HepG2 (cell line): ENCODE data around the gene LAMA5. TPM values are rescaled to one million over a fixed set of nuclear protein-coding genes. Genes with fewer than 3 reads are reported as not detected.
A peak's percentile ranks its signal among the peaks of the same experiment; 100 is the strongest.

ENCODE experiments used
- ATF3 ChIP-seq: sonication (generic); formaldehyde crosslinking; IDR thresholded peaks from 2 replicates; pipeline ENCODE4 v1.4.0; 2020; ENCODE audit warnings: missing genetic modification reagents
- BATF2 ChIP-seq: sonication (generic); formaldehyde crosslinking; IDR thresholded peaks from 2 replicates; pipeline ENCODE4 v1.8.0; 2022; ENCODE audit warnings: mild to moderate bottlenecking, missing genetic modification reagents, moderate library complexity
- CBX5 ChIP-seq: sonication (generic); formaldehyde crosslinking; IDR thresholded peaks from 2 replicates; pipeline ENCODE4 v1.4.0; 2020; ENCODE audit warnings: missing genetic modification reagents, borderline replicate concordance
- CSRNP1 ChIP-seq: sonication (generic); formaldehyde crosslinking; IDR thresholded peaks from 2 replicates; pipeline ENCODE4 v1.8.1; 2023; ENCODE audit warnings: mild to moderate bottlenecking, missing genetic modification reagents
- EP300 ChIP-seq, 3 experiments: sonication (generic) in 1 of 3; formaldehyde crosslinking in 1 of 3; IDR thresholded peaks; 2 replicates each; pipeline versions ENCODE4 v1.5.1 to v1.6.1; 2011 to 2020; ENCODE audit warnings: low read depth in 2 of 3, low read length in 2 of 3, borderline replicate concordance in 1 of 3, improper control_type of control experiment in 1 of 3, mild to moderate bottlenecking in 1 of 3, missing genetic modification reagents in 1 of 3, moderate library complexity in 1 of 3
- KLF11 ChIP-seq: IDR thresholded peaks from 2 replicates; pipeline ENCODE4 v1.6.1; 2016; ENCODE audit warnings: missing compliant biosample characterization
- KLF12 ChIP-seq: sonication (generic); formaldehyde crosslinking; IDR thresholded peaks from 2 replicates; pipeline ENCODE4 v1.4.0; 2020; ENCODE audit warnings: missing genetic modification reagents, borderline replicate concordance
- MTF1 ChIP-seq: sonication (generic); formaldehyde crosslinking; IDR thresholded peaks from 2 replicates; pipeline ENCODE4 v1.5.0; 2020; ENCODE audit warnings: missing genetic modification reagents
- RARA ChIP-seq: IDR thresholded peaks from 2 replicates; pipeline ENCODE4 v1.6.1; 2016; ENCODE audit warnings: missing genetic modification reagents, missing compliant biosample characterization
- RFX1 ChIP-seq: fragments of 450-650 bp; IDR thresholded peaks from 2 replicates; pipeline ENCODE4 v1.6.1; 2017
- ZBTB37 ChIP-seq: sonication (generic); formaldehyde crosslinking; IDR thresholded peaks from 2 replicates; pipeline ENCODE4 v1.4.0; 2020; ENCODE audit warnings: mild to moderate bottlenecking, missing genetic modification reagents
- ZNF33A ChIP-seq: sonication (generic); formaldehyde crosslinking; IDR thresholded peaks from 2 replicates; pipeline ENCODE4 v1.5.1; 2020; ENCODE audit warnings: missing genetic modification reagents, mild to moderate bottlenecking, moderate library complexity, borderline replicate concordance
- ZNF552 ChIP-seq: sonication (generic); formaldehyde crosslinking; IDR thresholded peaks from 2 replicates; pipeline ENCODE4 v1.9.0; 2022; ENCODE audit warnings: missing genetic modification reagents, mild to moderate bottlenecking, borderline replicate concordance
- ZNF558 ChIP-seq: sonication (generic); formaldehyde crosslinking; IDR thresholded peaks from 2 replicates; pipeline ENCODE4 v1.9.0; 2022; ENCODE audit warnings: mild to moderate bottlenecking, missing genetic modification reagents, borderline replicate concordance
- polyA plus RNA-seq, 8 experiments: library from polyadenylated mRNA; depleted of rRNA in 3 of 8; stranded (reverse) in 7 of 8; unstranded in 1 of 8; fragments of >200 nt; fragmentation: Illumina TruSeq in 4 of 8; extraction: Trizol in 4 of 8; gene quantifications; 2 replicates each; pipeline versions ENCODE4 v1.2.1 to v1.2.3, GENCODE V29; 2011 to 2016; ENCODE audit warnings: low read depth in 4 of 8, missing spikeins in 1 of 8, mixed read lengths in 1 of 8; ENCODE audit not compliant: insufficient read depth in 1 of 8
- total RNA-seq, 5 experiments: library from RNA; depleted of rRNA; stranded (reverse); fragments of >200 nt; fragmentation: Illumina TruSeq; extraction: Trizol; gene quantifications; 2 replicates each; pipeline ENCODE4 v1.2.3, GENCODE V29; 2016; ENCODE audit warnings: low read depth in 1 of 5
- TF ChIP-seq, protein P1 (sequence below): sonication (generic); formaldehyde crosslinking; IDR thresholded peaks from 2 replicates; pipeline ENCODE4 v1.4.0; 2020; ENCODE audit warnings: mild to moderate bottlenecking, missing genetic modification reagents
- TF ChIP-seq, protein P2 (sequence below): sonication (generic); formaldehyde crosslinking; IDR thresholded peaks from 2 replicates; pipeline ENCODE4 v1.4.0; 2020; ENCODE audit warnings: missing genetic modification reagents

LAMA5 gene
- total and polyA plus RNA-seq, 2 of the 13 experiments (the other 11 are each of a cell fraction or from before 2014, with no cell fraction given) = 21.0 to 44.7 TPM

GRCh38 chr20:62407221-62407992 is 40.3 kb upstream of the LAMA5 start, which contains the start of gene CABLES2 (continued):
- TF ChIP-seq ZNF558 (CRISPR knock-in tag) (no peak), RARA (peak; percentile 45), ZNF552 (peak; percentile 28; the same call in 1 of the 2 replicates), CSRNP1 (CRISPR knock-in tag) (peak; percentile 81; the same call in 1 of the 2 replicates), RFX1 (no peak), MTF1 (CRISPR knock-in tag) (peak; percentile 80; the same call in 1 of the 2 replicates), CBX5 (CRISPR knock-in tag) (peak; percentile 88), ZBTB37 (CRISPR knock-in tag) (0 out of 2 replicates have a peak, but pooled peaks have one; percentile 23), KLF12 (peak; percentile 94; the same call in 1 of the 2 replicates), BATF2 (CRISPR knock-in tag) (no peak), ATF3 (CRISPR knock-in tag) (peak; percentile 56; the same call in 1 of the 2 replicates), KLF11 (CRISPR knock-in tag) (peak; percentile 66; the same call in 1 of the 2 replicates), EP300 (IDR thresholded peaks at IDR 0.05; ENCODE audit: low read depth in 2 of 2, low read length in 2 of 2) (peak; percentile 15 to 40; a peak in 1 of 4 replicates), EP300 (CRISPR knock-in tag; IDR thresholded peaks at IDR 0.05; ENCODE audit: borderline replicate concordance) (no peak), ZNF33A (CRISPR knock-in tag) (peak; percentile 85; the same call in 1 of the 2 replicates)
- TF ChIP-seq, protein P1, sequence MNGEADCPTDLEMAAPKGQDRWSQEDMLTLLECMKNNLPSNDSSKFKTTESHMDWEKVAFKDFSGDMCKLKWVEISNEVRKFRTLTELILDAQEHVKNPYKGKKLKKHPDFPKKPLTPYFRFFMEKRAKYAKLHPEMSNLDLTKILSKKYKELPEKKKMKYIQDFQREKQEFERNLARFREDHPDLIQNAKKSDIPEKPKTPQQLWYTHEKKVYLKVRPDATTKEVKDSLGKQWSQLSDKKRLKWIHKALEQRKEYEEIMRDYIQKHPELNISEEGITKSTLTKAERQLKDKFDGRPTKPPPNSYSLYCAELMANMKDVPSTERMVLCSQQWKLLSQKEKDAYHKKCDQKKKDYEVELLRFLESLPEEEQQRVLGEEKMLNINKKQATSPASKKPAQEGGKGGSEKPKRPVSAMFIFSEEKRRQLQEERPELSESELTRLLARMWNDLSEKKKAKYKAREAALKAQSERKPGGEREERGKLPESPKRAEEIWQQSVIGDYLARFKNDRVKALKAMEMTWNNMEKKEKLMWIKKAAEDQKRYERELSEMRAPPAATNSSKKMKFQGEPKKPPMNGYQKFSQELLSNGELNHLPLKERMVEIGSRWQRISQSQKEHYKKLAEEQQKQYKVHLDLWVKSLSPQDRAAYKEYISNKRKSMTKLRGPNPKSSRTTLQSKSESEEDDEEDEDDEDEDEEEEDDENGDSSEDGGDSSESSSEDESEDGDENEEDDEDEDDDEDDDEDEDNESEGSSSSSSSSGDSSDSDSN (CRISPR knock-in tag) = peak; percentile 68
- TF ChIP-seq, protein P2, sequence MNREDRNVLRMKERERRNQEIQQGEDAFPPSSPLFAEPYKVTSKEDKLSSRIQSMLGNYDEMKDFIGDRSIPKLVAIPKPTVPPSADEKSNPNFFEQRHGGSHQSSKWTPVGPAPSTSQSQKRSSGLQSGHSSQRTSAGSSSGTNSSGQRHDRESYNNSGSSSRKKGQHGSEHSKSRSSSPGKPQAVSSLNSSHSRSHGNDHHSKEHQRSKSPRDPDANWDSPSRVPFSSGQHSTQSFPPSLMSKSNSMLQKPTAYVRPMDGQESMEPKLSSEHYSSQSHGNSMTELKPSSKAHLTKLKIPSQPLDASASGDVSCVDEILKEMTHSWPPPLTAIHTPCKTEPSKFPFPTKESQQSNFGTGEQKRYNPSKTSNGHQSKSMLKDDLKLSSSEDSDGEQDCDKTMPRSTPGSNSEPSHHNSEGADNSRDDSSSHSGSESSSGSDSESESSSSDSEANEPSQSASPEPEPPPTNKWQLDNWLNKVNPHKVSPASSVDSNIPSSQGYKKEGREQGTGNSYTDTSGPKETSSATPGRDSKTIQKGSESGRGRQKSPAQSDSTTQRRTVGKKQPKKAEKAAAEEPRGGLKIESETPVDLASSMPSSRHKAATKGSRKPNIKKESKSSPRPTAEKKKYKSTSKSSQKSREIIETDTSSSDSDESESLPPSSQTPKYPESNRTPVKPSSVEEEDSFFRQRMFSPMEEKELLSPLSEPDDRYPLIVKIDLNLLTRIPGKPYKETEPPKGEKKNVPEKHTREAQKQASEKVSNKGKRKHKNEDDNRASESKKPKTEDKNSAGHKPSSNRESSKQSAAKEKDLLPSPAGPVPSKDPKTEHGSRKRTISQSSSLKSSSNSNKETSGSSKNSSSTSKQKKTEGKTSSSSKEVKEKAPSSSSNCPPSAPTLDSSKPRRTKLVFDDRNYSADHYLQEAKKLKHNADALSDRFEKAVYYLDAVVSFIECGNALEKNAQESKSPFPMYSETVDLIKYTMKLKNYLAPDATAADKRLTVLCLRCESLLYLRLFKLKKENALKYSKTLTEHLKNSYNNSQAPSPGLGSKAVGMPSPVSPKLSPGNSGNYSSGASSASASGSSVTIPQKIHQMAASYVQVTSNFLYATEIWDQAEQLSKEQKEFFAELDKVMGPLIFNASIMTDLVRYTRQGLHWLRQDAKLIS = no peak
